Activated CD8-positive, alpha-beta T cell treated with anti-CD3 and anti-CD28 coated beads for 36 hours (primary cell): ENCODE data around the gene EIF4G3. TPM values are rescaled to one million over a fixed set of nuclear protein-coding genes. Genes with fewer than 3 reads are reported as not detected.

Experiments
- ATAC-seq: fragments of 200-7000 bp; cut with Tn5 transposase; one replicate; pipeline ENCODE4 v1.10.0; 2021; ENCODE audit warnings: mild to moderate bottlenecking, moderate library complexity
- CTCF ChIA-PET: fragments of 350-600 bp; sonication (Branson Sonifier 250); formaldehyde crosslinking; loops from one replicate; lab custom pipeline; 2021; ENCODE audit warnings: antibody characterized with exemption; lab: Charles Lee
- POLR2A ChIA-PET: fragments of 350-600 bp; sonication (Branson Sonifier 250); formaldehyde crosslinking; loops from one replicate; lab custom pipeline; 2021; ENCODE audit warnings: antibody characterized with exemption; lab: Charles Lee
- DNase-seq: peaks from one replicate; pipeline ENCODE4 v3.0.0-alpha.2; 2020
- H3K27ac Mint-ChIP-seq: one replicate; pipeline ENCODE4 v1.8.0; 2021; ENCODE audit warnings: mild to moderate bottlenecking, mixed read lengths
- H3K27me3 Mint-ChIP-seq: one replicate; pipeline ENCODE4 v1.8.0; 2021; ENCODE audit warnings: mixed read lengths
- H3K36me3 Mint-ChIP-seq: one replicate; pipeline ENCODE4 v1.8.0; 2021; ENCODE audit warnings: low read depth, mixed read lengths
- H3K4me1 Mint-ChIP-seq: one replicate; pipeline ENCODE4 v1.8.0; 2021; ENCODE audit warnings: low read depth, mixed read lengths
- H3K4me3 Mint-ChIP-seq: one replicate; pipeline ENCODE4 v1.8.0; 2021; ENCODE audit warnings: mild to moderate bottlenecking, moderate library complexity, mixed read lengths
- H3K9me3 Mint-ChIP-seq: one replicate; pipeline ENCODE4 v1.8.0; 2021; ENCODE audit warnings: mixed read lengths
- intact Hi-C: fragments of 100-400 bp; cut with micrococcal nuclease; formaldehyde crosslinking; loops from one replicate; pipeline ENCODE4 v1.10.0; 2022
- total RNA-seq, 2 experiments: library from RNA; stranded (reverse); gene quantifications; one replicate each; pipeline ENCODE4 v1.2.3, GENCODE V29; 2021
- TF ChIP-seq, protein P1 (sequence below): fragments of 200-600 bp; IDR thresholded peaks from one replicate; pipeline ENCODE4 v1.8.0; 2022; ENCODE audit warnings: antibody characterized with exemption, mild to moderate bottlenecking

The EIF4G3 gene
- total RNA-seq, 2 experiments from 2014 or later = 48.2 to 48.4 TPM

GRCh38 chr1:21131200-21131599 is 45.5 kb downstream of the EIF4G3 start:
- Mint-ChIP-seq H3K36me3 (peaks cover 20% of the 10 kb centered on the region), H3K4me1 (no peaks in the 10 kb centered on the region), H3K9me3 (no peaks in the 10 kb centered on the region), H3K27me3 (no peaks in the 10 kb centered on the region), H3K4me3 (no peak overlapping the region), H3K27ac (no peak overlapping the region)
- DNase-seq (no peak), ATAC-seq (no peak)
- TF ChIP-seq, protein P1, sequence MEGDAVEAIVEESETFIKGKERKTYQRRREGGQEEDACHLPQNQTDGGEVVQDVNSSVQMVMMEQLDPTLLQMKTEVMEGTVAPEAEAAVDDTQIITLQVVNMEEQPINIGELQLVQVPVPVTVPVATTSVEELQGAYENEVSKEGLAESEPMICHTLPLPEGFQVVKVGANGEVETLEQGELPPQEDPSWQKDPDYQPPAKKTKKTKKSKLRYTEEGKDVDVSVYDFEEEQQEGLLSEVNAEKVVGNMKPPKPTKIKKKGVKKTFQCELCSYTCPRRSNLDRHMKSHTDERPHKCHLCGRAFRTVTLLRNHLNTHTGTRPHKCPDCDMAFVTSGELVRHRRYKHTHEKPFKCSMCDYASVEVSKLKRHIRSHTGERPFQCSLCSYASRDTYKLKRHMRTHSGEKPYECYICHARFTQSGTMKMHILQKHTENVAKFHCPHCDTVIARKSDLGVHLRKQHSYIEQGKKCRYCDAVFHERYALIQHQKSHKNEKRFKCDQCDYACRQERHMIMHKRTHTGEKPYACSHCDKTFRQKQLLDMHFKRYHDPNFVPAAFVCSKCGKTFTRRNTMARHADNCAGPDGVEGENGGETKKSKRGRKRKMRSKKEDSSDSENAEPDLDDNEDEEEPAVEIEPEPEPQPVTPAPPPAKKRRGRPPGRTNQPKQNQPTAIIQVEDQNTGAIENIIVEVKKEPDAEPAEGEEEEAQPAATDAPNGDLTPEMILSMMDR = no peak
- ChIA-PET CTCF (interaction anchor here (1.2 kb wide), 1 partner anchor 64 kb away, joined by 5 read pairs; no protein-coding TSS in a partner anchor), POLR2A (no interaction called here)
- intact Hi-C loops = no loop called here

DNA sequence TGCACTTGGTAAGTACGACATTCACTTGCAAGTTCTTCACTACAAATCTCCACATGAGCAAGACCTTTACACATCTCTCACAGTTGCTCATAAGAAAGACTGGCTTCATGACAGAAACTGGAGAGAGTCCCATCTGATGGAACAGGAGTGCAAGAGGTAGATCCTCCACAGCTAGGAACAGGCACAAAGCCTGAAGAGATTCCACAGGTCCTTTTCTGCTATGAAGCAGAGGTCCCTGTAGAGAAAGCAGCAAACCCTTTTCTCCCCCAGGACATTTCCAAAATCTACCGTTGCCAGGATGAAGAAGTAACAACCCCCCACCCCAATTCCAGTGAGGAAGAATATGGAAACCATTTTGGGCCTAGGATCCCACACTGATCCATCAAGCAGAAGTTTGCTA is 47.3 kb downstream of the EIF4G3 start:
- DNase-seq = no peak
- intact Hi-C loops = no loop called here
- CTCF ChIA-PET = interaction anchor here (1.2 kb wide), 1 partner anchor 66 kb away, joined by 4 read pairs; no protein-coding TSS in a partner anchor
- Mint-ChIP-seq H3K36me3 (peaks cover 15% of the 10 kb centered on the region), H3K4me3 (no peak overlapping the region), H3K9me3 (no peaks in the 10 kb centered on the region), H3K4me1 (no peaks in the 10 kb centered on the region), H3K27ac (no peak overlapping the region), H3K27me3 (no peaks in the 10 kb centered on the region)
- ATAC-seq = no peak
- POLR2A ChIA-PET = interaction anchor here (1.0 kb wide), 1 partner anchor 10 kb away, joined by 4 read pairs; no protein-coding TSS in a partner anchor
- TF ChIP-seq, protein P1 = no peak

DNA sequence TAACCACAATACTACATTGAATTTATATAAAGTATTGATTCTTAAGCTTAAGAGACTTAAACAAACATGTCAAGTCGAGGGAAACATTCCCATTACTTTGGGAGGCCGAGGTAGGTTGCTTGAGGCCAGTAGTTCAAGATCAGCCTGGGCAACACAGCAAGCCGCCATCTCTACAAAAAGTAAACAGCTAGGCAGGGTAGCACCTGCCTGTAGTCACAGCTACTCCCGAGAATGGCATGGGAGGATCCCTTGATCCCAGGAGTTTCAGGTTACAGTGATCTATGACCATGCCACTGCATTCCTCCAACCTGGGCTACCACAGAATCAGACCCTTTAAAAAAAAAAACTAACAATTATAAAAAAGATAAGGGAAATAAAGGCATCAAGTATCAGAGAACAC is 50.4 kb downstream of the EIF4G3 start:
- no peak for DNase-seq
- no peaks in the 10 kb centered on the region for H3K9me3 Mint-ChIP-seq
- peaks cover 20% of the 10 kb centered on the region for H3K36me3 Mint-ChIP-seq
- H3K27me3 Mint-ChIP-seq = no peaks in the 10 kb centered on the region
- H3K4me1 Mint-ChIP-seq = no peaks in the 10 kb centered on the region
- intact Hi-C loops = no loop called here
- TF ChIP-seq, protein P1 = no peak
- H3K27ac Mint-ChIP-seq = no peak overlapping the region
- H3K4me3 Mint-ChIP-seq = no peak overlapping the region
- ChIA-PET POLR2A (interaction anchor here (0.6 kb wide), 1 partner anchor 1190 kb away, joined by 3 read pairs; no protein-coding TSS in a partner anchor), CTCF (no interaction called here)
- ATAC-seq = no peak

DNA sequence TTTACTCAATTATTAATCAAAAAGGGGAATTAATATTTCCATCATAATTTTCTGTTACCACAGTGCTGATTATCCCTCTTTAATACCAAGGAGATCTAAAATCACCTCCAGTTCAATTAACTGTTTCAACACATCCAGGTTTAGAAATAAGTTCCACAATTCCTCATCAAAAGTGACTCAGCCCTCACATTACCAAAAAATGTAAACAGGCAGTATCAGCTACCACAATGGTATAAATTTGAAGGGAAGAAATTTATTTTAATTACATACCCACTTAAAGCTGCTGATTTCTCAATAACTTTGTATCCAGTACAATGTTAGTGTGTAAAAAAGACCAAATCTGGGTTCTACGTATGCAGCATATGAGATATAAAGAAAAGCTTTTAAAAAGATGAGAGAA is 51.9 kb downstream of the EIF4G3 start:
- TF ChIP-seq, protein P1 = no peak
- H3K36me3 Mint-ChIP-seq = peaks cover 16% of the 10 kb centered on the region
- H3K27me3 Mint-ChIP-seq = no peaks in the 10 kb centered on the region
- no peak overlapping the region for H3K4me3 Mint-ChIP-seq
- intact Hi-C loops = no loop called here
- no peak for DNase-seq
- H3K9me3 Mint-ChIP-seq = no peaks in the 10 kb centered on the region
- CTCF ChIA-PET = no interaction called here
- H3K4me1 Mint-ChIP-seq = no peaks in the 10 kb centered on the region
- no peak overlapping the region for H3K27ac Mint-ChIP-seq
- ATAC-seq = no peak
- POLR2A ChIA-PET = no interaction called here

DNA sequence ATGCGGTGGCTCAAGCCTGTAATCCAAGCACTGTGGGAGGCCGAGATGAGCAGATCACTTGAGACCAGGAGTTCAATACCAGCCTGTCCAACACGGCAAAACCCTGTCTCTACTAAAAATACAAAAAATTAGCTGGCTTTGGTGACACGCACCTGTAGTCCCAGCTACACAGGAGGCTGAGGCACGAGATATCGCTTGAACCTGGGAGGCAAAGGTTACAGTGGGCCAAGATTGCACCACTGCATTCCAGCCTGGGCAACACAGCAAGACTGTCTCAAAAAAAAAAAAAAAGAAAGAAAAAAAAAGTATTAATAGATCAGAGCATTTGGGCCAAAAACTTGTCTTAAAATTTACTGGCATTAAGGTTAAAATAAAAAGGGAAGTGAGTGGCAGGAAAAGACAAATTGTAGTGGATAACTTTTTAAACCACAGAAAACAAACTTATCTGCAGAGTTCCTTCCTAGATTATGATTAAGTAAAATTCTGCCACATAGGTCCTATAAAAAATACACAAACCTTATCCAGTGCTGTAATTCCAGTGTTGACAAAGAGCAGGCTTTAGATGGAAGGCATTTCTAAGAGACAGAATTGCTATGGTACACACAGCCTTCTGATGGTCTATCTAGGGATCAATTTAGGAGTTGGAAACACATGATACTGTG is 53.3 kb downstream of the EIF4G3 start:
- ChIA-PET CTCF (no interaction called here), POLR2A (no interaction called here)
- intact Hi-C loops = no loop called here
- TF ChIP-seq, protein P1 = no peak
- H3K4me3 Mint-ChIP-seq = no peak overlapping the region
- no peaks in the 10 kb centered on the region for H3K9me3 Mint-ChIP-seq
- no peak for DNase-seq
- no peaks in the 10 kb centered on the region for H3K27me3 Mint-ChIP-seq
- no peak for ATAC-seq
- H3K4me1 Mint-ChIP-seq = no peaks in the 10 kb centered on the region
- H3K27ac Mint-ChIP-seq = no peak overlapping the region
- H3K36me3 Mint-ChIP-seq = peaks cover 16% of the 10 kb centered on the region
